Middle frontal gyrus (tissue), 1 donor: Measurements from ENCODE around the gene RBL1.
"Not testable (repeated sequence)": the region's sequence is repeated elsewhere in the genome, so short reads cannot be mapped to it uniquely, and the experiment has no call there.

Experiments used
- DNase-seq: peaks from one replicate; pipeline ENCODE4 v3.0.0-alpha.2; 2015; ENCODE audit warnings: low spot score; ENCODE audit errors: extremely low spot score

RBL1 gene, protein sequence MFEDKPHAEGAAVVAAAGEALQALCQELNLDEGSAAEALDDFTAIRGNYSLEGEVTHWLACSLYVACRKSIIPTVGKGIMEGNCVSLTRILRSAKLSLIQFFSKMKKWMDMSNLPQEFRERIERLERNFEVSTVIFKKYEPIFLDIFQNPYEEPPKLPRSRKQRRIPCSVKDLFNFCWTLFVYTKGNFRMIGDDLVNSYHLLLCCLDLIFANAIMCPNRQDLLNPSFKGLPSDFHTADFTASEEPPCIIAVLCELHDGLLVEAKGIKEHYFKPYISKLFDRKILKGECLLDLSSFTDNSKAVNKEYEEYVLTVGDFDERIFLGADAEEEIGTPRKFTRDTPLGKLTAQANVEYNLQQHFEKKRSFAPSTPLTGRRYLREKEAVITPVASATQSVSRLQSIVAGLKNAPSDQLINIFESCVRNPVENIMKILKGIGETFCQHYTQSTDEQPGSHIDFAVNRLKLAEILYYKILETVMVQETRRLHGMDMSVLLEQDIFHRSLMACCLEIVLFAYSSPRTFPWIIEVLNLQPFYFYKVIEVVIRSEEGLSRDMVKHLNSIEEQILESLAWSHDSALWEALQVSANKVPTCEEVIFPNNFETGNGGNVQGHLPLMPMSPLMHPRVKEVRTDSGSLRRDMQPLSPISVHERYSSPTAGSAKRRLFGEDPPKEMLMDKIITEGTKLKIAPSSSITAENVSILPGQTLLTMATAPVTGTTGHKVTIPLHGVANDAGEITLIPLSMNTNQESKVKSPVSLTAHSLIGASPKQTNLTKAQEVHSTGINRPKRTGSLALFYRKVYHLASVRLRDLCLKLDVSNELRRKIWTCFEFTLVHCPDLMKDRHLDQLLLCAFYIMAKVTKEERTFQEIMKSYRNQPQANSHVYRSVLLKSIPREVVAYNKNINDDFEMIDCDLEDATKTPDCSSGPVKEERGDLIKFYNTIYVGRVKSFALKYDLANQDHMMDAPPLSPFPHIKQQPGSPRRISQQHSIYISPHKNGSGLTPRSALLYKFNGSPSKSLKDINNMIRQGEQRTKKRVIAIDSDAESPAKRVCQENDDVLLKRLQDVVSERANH

GRCh38 chr20:37095599-37096414 is at the start of gene RBL1:
Gene RBL1 (minus strand): TSS chr20:37095997. CDS start chr20:37095928, 69 bp downstream.
- peak; percentile 64 for DNase-seq

GRCh38 chr20:37144856-37145404 is 49.1 kb upstream of the RBL1 start:
- DNase-seq: no peak

DNA sequence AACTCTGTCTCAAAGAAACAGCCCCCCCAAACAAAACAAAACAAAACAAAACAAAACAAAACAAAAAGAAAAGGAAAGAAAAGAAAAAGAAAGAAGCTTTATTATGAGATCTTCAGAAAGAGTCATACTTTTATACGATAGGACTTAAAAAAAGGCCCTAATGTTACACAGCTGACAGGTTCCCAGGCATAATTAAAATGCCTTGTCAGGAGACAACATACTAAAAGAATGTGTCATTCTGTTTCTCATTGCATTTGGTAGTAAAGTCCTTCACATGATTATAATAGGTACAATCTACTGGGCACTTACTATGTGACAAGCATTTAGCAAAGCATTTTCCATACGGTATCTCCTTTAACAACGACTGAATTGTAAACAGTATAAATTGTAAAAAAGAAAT is 46.9 kb upstream of the RBL1 start:
- no peak for DNase-seq

DNA sequence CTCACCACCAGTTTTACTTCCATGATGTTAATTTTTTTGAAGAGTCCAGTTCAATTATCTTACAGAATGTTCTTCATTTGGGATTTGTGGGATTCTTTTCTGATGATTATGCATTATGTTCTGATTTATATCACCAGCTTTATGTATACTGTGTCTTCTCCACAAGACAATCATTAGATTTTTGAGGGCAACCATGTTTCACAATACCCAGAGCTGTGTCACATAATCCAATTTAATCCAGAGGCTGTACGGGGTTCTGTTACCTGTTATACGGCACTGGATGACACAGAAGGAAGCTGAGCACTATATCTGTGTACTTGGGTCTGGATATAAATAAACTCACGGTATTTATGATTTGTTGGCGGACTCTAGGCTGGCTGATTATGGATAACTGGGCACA is 41.8 kb upstream of the RBL1 start:
- no peak for DNase-seq

GRCh38 chr20:37133952-37134351 is 38.2 kb upstream of the RBL1 start:
- no peak for DNase-seq

DNA sequence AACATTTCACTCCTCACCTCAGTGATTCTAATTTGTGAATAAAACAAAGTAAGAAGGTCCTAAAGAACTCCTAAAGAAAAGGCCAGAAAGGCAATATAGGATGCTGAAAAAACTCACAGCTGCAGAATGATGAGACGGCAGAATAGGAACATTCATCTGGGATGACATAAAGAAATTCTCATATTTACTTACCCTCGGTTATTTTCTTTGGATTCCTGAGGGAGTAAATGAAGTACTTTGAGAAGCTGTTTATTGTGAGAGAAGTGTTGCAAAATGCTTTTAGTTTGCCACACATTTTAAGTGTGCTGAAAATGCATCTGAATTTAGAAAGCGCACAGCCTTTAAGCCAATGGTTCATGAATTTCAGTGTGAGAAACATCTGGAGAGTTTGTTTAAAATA is 35.7 kb upstream of the RBL1 start:
- DNase-seq: no peak

- DNase-seq: no peak
Observed at GRCh38 chr20:37128803-37129202, 33.0 kb upstream of the RBL1 start.

GRCh38 chr20:37126290-37126689 is 30.5 kb upstream of the RBL1 start:
- DNase-seq: not testable (repeated sequence)

DNA sequence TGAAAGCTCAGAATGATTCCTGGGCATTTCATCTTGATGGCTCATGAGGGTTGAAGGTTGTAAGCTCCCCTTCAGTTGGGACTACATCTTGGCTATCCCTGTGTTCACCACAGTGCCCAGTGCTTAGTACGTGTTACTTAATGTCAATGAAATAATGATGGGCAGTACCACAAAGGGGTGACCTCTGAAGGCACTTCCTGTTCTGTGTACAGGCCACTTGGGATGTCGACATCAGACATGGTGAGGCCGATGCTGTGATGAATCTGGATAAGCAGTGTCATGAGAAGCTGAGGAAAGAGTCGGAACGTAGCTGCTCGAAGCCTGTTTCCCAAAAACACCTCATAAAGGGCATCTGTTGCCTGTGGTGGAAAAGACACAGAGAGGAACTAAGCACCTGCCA is 27.6 kb upstream of the RBL1 start:
- DNase-seq: no peak

DNA sequence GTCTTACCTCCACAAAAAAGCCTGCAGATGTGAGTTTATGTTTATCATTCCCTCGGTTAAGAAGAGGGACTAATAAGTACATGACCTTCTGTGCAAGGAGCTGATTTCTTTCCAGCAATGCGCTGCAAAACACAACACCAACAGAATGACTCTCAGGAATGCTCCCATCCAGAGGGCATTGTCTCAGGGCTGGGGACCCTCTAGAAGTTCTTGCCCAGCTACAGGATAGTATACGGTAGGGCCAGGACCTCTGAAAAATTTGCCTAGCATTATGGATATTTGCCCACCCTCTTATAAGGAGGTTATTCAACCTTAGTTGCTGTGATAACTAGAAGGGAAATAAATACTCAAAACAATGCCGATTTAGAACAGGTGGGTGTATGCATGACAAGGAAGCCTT is 24.7 kb upstream of the RBL1 start:
- DNase-seq: no peak

DNA sequence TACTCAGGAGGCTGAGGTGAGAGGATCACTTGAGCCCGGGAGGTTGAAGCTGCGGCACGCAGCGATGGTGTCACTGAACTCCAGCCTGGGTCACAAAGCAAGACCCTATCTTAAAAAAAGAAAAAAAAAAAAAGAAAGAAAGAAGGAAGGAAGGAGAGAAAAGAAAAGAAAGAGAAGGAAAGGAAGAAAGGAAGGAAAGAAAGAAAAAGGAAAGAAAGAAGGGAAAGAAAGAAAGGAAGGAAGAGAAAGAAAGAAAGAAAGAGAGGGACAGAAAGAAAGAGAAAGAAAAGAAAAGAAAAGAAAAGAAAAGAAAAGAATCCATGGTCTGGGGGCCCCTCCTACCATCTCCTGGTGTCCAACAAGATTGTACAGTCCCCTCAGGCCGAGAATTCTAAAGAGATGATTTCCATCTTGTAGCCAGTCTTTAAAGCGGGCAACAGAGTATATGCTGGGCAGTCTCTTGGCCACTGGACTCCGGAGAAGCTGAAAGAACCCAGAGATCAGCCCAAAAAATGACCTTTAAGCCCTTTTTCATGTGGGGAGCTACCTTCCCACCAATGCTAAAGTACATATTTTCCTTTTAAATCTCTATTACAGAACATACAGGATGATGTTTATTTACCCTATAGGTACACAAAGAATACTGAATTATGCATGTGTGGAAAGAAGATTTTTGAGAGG is 23.7 kb upstream of the RBL1 start:
- no peak for DNase-seq

DNA sequence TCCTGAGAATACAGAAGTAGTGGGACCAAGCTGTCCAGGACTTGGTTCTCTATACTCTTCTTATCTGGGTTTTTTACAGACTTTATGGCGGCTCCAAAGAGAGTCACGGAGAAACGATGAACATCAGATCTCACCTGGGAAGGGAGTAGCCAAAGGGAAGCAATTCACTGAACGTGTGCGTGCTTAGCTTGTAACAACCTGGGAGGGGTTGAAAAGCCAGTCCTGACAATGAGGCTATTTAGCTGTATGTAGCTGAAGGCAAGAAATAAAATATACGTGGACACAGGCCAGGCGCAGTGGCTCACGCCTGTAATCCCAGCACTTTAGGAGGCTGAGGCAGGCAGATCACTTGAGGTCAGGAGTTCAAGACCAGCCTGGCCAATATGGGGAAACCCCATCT is 18.2 kb upstream of the RBL1 start:
- no peak for DNase-seq

- no peak for DNase-seq
Observed at GRCh38 chr20:37111926-37112455, 16.2 kb upstream of the RBL1 start.

GRCh38 chr20:37108676-37109075 is 12.9 kb upstream of the RBL1 start:
- DNase-seq: no peak

GRCh38 chr20:37102571-37102970 is 6.8 kb upstream of the RBL1 start:
- DNase-seq: no peak

DNA sequence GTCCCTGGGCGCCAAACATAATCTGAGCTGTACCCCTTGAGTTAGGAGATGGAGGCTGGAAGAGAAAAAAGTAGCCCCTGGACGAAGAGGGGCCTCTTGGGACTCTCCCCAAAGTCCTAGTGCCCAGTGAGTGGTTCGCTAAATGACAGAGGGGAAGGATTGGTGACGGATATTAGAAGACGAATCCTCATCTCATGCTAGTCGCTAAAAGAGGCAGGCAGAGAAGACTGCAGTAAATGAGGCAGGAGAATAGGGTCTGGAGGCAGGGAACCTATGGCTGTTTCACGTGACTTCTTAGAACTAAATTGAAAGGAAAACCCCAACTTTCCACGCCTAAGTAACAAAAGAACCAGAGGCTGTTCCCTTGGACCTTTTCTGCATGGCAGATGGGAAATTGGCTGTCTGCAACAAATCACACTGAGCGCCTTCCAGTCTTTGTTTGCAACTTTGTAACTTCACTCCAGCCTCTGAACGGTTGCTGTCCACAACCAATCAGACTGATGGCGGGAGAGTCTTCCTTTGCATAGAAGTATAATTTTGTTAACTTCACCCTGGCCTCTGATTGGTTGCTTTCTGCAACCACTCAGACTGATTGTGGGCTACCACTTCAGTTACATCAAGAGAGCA is 731 bp upstream of the RBL1 start:
- no peak for DNase-seq

DNA sequence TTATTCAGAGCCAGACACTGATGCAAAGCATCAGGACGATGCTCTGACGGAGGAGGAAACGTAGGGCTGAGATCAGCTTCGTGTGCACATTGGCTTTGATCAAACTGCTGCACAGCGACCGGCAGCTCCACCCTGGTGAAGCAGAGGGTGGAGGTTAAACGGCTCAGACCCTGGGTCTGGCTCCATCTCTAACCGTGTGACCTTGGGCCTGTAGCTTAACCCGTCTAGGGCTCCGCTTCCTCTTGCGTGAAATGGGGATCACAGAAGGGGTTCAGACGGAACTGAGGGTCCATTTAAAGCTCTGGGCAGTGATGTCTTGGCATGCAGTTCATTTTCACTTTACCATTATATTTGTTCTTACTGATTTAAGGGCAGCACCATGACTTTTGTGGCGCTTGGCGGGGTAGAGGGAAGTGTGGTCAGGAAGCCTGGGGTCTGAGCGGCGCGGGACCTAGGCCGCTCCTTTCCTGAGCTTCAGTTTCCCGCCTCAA is 644 bp downstream of the RBL1 start:
- DNase-seq: no peak

DNA sequence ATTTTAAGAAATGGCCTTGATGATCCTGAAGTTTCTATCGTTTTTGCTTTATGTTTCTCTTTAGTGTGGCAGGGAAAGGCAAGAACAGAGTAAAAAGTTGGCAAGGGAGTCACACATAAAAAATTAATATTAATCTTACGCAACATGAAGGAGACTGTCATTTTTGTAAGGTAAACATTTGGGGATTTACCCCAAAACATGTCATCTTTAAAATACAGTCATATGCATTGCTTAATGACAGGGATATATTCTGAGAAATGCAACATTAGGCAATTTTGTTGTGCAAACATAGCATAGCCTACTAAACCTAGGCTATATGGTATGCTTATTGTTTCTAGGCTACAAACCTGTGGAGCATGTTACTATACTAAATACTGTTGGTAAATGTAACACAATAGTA is 5.4 kb downstream of the RBL1 start:
- no peak for DNase-seq

DNA sequence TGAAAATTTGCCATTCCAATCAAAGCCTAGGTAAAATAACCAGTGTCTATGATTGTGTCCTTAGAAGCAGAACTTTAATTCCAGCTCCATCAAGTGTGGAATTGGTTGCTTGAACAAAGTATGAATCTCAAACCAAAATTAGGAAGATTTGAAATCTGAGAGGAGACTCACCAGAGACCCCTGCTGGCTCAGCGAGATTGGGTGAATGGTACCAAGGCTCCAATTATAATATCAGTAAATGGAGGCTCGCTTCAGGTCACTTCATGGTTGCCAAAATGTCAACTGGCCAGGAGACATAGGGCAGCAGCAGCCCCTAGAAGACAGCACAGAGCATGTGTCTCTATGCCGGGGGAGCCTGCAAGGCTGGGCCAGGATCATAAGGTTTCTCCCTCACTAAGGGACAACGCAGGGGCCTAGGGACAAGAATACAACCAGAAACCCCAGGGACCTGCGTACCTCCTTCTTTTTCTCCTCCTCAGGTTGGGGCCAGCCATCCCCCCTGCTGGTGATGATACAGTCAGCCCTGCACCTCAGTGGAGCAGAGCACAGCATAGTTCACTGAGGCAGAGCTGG is 14.0 kb downstream of the RBL1 start:
- no peak for DNase-seq
